Activated CD4-positive, CD25-positive, alpha-beta regulatory T cell treated with anti-CD3 and anti-CD28 coated beads, Interleukin-2, amount 50 U/mL, for 72 hours (primary cell): Measurements from ENCODE around the gene IFT43.
A peak's percentile ranks its signal among the peaks of the same experiment; 100 is the strongest.

ENCODE experiments used
- DNase-seq: peaks from one replicate; pipeline ENCODE4 v3.0.0; 2021

IFT43 gene

DNA sequence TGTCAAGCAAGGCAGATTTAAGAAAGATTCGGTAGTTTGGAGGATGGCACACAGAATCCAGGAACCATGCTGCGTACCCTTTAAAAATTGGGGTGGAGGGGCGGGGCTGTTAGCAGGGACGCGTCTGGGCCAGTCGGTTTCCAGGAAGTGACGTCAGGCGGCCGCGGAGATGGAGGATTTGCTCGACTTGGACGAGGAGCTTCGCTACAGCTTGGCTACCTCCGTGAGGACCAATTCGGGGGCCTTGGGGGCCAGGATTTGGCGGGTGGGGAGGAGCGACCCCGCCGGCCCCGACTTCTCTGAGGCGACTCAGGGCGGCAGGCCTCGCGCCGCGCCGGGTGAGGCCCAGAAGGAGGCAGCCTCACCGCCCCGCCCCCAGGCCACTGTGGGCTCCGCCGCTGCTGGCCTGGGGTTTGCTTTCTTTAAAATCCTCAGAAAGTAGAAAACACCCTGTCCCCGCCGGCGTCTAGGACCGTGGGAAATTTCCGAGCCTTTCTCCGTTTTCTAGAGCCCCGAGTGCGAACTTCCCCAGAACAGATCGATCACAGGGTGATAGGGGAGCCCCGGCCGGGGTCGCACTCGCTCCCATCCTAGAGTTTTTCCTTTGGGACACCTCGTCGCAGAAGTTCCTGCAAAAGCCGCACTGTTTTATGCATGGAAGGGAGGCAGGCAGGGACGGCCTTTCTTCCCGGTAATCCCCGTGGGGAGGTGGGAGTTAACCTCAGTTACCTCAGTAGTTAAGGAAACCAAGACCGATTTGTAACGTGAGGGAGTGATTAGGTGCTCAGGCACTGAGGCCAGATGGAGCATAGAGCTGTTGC lies at the start of gene IFT43:
Gene IFT43, plus strand, starts transcription at position 146 of the 821 bp plus-strand sequence. Its CDS starts 24 bp downstream, at position 170.
- DNase-seq = peak; percentile 88

DNA sequence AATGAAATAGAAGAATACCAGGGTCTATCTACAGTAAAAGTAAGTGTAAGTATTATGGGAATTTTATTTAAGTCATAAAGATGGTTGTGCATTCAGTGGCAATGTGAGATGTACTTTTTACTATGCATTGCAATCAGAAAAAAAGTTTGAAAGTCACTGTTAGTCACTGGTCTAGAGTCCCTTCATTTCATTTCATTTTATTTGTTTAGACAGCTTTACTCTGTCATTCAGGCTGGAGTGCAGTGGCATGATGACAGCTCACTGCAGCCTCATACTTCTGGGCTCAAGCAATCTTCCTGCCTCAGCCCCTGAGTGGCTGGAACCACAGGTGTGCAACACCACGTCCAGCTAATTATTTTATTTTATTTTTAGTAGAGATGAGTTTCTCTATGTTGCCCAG lies 46.4 kb upstream of the IFT43 start:
- DNase-seq = no peak

DNA sequence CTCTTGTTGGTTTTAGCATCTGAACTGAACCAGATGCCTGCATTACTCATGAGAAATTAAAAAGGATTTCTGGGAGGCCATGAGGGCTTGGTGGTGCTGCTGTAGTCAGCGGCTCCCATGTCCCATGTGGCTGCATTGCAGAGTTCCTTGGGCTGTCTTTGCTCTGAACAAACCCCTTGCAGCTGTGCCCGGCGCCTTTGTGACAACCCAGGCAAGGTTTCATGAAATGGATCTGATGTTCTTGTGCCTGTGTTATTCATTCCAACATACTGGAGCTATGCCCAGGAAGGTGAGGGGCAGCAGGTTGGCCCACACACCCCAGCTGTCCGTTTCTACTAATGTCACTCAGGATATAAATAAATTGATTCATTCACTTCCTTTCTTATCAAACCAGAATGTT lies 44.5 kb upstream of the IFT43 start:
- DNase-seq = no peak

DNA sequence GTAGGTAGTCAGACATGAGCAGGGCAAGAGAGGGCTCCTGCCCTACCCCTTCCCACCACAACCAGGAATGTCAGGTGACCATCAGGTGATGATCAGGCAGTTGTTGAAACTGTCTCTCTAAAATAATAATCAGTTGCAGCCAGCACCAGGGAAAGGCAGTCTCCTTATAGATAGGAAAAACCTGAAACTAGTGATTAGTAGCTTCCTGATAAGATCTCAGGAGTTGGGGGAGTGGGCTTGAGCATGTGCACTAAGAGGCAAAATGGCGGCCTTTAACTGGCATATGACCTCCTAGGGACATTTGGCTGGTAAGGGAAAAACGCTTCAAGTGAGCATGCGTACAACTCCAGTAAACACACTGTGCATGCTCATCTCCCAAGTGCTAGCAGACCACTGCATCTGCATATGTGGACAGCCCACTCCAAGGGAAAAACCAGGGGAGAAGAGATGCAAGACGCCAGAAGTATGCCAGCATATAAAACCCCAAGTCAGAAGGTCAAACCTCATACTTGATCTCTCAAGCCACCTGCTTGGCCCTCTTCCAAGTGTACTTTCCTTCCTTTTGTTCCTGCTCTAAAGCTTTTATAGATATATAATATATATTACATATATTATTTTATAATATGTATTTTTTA lies 40.8 kb upstream of the IFT43 start:
- no peak for DNase-seq

DNA sequence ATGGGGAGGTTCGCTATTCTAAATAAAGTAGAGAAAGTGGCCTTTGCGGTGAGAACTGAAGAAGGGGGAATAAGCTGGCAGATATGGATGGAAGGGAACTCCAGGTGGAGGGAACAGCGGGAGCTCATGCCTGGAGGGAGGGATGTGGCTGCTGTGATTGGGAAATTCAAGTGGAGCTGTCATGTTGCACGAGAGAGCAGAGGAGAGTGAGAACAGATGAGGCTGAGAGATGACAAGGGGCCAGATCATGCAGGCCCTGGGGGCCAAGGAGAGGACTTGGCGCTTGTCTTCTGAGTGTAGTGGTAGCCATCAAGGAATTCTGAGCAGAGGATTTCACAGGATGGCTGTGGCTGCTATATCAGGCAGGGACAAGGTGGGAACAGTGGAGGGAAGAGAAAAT lies 38.8 kb upstream of the IFT43 start:
- no peak for DNase-seq

DNA sequence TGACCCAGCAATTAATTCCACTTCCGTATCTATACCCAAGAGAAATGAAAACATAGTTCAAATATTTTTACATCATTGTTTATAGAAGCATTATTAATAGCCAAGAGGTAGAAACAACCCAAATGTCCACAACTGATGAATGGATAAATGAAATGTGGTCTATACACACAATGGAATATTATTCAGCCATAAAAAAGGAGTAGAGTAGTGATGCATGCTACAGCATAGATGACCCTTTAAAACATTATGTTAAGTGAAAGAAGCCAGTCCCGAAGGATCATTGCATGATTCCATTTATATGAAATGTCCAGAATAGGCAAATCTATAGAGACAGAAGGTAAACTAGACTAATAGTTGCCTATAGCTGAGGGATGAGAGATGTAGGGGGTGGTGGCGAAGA lies 33.1 kb upstream of the IFT43 start:
- no peak for DNase-seq

DNA sequence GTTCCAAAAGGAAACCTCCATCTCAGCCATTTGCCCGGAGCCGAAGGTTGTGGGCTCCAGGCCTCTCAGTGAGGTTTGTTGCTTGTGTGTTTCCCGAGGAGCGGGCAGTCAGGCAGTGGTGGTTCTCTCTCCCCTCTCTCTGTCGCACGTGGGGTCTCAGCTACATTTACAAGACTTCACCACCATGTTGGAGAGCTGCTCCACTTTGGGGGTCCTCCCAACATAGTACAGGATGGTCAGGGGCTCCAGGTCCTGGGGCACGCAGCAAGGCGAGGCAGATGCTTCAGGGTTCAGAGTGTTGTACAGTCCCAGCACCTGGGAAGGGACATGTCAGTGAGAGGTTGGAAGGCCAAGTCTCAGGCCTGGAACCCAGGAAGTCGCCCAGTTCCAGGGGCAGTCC lies 26.5 kb upstream of the IFT43 start:
- no peak for DNase-seq

DNA sequence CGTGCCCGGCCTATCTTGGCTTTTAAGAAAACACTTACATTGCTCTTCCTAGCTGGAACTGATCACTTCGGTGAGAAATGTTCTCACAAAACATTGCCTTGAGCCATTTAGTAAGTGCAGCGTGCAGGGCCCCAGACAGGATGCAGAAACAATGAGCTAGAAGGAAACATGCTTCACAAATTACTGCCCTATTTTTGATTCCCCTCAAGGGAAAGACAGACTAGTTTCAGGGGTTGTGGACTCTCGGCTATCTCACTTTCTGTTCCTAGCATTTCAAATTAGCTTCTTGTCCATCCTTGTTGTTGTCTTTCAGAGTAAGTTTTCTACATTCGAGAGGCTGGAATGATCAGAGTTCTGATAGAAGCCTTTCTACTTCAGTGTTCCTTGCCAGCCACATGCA lies 25.3 kb upstream of the IFT43 start:
- no peak for DNase-seq

DNA sequence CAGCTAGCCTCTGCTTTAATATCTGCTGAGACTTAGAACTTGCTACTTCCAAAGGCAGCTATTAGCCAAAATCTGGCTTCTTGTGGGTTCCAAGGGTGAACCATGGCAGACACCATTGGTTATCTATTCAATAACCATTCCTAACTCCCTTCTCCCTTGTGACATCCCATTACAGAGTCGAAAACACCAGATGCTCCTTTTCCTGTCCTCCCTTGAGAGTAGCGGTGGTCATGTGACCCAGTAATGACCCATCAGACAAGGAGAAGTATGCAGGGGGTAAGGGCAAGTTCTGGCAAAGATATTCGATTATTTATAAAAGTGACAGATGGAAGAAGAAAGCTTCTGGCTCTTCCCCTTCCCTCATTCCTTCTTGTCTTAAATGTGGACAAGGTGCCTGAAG lies 23.9 kb upstream of the IFT43 start:
- DNase-seq = no peak

DNA sequence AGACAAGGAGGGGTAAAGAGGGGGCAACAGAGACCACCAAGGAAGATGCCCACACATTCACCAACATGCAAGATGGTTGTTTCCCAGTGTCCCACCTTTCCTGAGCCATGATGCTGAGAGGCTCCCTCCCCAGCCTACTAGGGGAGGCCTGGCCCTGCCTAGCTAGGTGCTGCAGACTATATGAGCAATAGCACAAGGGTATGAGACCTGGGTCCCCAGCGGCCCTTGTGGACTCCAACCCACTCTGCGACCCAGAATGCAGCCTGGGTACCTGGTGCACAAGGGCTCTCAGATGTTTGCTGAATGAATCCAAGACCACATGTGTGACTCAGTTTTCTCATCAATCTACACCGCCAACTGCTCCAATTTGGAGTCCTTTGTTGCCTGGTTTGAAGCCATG lies 17.7 kb upstream of the IFT43 start:
- DNase-seq = no peak

DNA sequence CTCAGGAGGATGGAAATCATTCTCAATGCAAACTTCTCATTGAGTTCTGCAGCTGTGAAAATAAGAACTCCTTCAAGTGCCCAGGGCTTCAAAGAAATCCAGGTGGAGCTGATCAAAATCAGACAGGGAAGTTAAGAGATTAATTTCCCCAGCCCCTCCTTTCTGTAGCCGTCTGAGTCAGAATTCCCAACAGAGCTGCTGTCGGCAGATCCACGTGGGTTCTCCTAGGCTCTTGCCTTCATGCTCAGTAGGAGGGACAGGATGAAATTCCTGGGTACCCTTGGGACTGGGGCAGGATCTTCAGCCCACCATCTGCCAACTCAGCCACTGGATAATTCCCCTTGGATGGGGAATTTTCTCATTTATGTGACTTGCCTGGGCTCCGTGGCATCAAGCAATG lies 17.1 kb upstream of the IFT43 start:
- DNase-seq = no peak

DNA sequence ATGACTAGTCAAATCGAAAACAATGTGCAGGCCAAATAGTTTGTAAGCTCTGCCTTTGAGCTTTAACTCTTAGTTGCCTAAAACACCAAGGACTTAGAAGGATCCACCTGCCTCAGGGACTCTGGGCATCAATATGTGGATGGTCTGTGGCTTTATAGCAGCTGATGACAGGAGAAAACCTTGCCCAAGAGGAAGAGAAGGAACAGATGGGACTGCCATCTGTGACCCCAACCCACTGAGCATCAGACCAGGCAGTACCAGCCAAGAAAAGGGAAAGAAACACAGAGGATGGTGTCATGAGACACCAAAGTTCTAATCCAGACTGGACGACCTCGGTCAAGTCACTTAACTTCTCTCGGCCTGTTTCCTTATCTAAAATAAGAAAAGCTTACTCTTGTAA lies 16.4 kb upstream of the IFT43 start:
- no peak for DNase-seq

DNA sequence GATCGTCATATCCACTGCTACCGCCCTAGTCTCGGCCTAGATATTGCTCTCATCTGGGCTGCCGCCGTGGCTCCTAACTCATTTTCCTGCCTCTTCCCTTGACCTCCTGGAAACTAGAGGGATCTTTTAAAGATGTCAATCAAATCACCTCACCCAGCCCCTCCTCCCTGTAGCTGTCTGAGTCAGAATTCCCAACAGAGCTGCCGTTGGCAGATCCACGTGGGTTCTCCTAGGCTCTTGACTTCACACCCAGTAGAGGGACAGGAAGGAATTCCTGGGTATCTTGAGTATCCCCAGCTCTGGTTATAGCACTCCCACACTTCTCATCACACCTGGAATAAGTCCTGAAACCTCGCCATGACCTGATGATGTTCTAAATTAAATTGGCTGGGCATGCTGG lies 15.7 kb upstream of the IFT43 start:
- no peak for DNase-seq

DNA sequence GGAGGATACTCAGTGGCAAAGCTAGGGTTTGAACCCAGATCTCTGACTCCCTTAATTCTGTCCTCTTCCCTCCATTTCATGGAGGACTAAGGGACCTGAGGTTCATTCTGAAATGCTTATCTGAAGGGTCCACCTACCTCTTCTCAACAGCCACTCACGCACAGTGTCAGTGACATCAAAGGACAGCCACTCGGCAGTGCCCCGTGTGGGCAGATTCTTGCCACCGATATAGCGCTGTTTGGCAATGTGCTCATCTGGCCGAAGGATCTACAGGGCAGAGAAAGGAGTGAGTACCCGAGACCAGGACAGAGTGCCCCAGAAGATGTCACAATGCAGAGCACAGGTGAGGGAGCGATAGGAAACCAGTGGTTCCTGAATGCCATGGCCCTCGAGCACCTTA lies 14.6 kb upstream of the IFT43 start:
- no peak for DNase-seq

DNA sequence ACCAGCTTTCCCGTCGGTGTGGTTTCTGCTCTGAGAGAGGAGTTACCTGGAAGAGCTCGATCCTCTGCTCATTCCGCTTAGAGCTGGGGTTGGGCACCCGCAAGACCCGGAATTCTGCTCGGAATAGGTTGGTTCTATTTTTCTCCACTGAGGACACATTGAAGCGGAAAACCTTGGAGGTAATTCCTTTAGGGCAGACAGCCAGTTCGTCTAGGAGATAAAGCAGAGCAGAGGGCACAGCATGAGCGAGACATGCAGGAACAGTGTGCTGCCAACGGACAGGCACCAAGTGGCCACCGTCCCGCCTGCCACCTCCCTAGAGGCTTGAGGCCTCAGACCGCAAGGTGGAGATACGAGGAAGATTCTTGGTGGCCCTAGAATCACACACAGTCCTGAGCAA lies 14.1 kb upstream of the IFT43 start:
- DNase-seq = no peak

DNA sequence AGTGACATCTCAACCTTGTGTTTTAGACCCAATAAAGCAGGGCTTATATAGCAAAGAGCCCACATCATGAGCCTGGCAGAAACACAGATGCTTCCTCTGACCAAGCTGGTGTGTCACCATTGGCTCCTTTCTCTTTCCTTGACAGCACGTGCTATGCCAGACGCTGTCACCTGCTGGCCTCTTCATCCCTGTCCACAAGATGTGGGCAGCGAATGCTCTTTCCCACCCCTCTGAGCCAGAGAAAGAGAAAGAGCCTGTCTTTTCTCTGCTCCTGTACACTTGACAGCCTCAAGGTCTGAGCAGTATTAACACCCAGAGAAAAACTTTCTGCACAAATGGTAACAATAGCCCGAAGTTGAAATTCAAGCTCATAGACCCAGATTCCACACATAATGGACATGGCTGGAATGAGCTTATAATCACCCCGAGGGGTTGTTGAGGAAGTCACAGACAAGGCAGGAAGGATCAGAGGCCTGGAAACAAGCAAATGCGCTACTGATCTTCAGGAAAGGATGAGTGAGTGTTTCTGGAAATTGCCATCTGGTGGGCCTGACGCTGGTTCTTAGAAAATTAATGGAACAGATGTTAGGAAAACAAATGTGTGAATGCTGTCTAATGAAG lies 12.7 kb upstream of the IFT43 start:
- DNase-seq = no peak

DNA sequence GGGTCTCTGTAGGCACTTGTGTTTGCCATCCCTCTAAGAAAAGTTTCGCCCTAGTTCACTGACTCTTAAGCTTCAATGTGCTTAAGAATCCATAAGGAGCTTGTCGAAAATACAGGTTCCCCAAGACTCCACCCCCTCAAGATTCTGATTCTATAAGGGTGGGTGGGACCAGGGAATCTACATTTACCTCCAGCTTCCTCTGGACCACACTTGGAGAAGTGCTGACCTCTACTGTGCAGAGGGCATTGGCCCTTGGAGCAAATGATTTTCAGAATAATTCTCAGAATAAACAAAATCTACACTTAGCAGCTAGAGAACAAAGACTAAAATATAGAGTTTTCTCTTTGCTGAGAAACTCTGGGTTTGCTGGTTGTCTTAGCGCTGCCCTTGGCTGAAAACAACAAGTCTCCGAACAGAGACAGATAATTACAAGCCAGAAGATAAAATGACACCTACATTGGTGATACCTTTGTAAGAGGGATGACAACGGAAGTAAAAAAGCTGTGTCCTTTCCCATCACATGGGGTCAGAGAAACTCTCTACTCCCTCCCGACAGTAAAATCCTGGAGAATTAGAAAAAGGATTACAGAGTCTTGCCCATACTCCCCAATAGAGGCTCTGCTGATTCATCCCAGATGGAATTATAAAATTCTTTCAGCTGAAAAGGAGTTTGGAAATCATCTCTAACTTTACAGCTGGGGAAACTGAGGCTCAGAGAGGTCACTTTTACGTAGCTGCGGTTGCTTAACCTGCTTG lies 8.6 kb upstream of the IFT43 start:
- DNase-seq = no peak

DNA sequence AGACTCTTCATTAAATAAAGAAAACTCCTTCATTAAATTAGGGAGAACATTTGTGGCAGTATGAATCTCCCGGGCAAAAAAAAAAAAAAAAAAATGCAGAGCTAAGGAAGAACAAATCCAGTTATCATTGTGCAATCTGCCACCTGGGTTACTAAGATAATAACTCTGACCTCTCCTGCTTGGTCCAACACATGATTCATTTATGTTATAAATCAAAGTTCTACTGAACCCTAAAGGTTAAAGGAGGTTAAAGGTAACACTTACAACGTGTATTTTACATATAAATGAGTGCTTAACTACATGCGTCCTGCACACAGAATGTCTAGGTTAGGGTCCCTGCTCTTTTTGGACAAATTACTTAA lies 8.0 kb upstream of the IFT43 start:
- DNase-seq = no peak

DNA sequence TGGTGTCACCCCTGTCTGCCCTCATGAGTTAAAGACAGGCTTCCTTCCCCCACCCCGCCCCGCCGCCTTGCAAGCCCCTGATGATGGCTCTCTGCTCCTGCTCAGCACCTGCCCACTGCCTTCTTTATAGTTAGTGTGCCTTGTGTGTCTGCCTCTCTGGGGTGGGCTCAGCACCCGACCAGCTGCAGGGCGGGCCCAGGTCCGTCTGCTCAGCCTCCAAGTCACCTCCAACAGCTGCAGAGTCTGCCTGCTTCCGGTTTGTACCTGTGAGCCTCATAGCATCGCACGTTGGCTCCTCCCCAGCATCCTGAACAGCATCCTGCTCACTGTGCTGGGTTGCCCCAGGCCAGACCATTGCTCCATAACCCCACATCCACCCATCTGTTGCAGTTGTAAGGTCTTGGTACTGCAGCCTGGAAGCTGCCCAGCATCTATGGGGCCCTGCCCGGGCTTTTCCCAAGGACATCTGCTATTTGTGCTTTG lies 7.3 kb upstream of the IFT43 start:
- DNase-seq = no peak

DNA sequence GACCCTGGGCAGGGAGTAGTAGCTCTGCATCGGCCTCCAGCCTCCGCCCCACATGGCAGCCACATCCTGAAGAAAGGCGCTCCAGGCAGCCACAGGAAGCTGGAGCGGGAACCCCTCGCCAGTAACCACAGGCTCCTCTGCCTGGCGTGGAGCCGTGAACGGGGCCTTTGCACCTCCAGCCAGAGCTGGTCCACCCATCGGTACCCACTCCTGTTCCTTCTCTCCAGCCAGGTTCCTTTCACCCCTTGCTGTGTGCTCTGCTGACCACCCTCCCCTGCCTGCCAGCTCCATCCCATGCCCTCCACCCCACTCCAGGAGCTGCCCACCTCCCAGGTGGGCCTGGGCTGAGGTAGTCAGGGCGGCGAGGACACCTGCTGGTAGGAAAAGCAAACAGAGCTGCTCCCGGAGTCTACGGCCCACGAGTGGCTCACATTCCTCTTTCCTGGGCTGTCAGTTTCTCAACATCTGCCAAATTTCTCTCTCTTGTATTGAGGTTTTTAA lies 6.4 kb upstream of the IFT43 start:
- no peak for DNase-seq

DNA sequence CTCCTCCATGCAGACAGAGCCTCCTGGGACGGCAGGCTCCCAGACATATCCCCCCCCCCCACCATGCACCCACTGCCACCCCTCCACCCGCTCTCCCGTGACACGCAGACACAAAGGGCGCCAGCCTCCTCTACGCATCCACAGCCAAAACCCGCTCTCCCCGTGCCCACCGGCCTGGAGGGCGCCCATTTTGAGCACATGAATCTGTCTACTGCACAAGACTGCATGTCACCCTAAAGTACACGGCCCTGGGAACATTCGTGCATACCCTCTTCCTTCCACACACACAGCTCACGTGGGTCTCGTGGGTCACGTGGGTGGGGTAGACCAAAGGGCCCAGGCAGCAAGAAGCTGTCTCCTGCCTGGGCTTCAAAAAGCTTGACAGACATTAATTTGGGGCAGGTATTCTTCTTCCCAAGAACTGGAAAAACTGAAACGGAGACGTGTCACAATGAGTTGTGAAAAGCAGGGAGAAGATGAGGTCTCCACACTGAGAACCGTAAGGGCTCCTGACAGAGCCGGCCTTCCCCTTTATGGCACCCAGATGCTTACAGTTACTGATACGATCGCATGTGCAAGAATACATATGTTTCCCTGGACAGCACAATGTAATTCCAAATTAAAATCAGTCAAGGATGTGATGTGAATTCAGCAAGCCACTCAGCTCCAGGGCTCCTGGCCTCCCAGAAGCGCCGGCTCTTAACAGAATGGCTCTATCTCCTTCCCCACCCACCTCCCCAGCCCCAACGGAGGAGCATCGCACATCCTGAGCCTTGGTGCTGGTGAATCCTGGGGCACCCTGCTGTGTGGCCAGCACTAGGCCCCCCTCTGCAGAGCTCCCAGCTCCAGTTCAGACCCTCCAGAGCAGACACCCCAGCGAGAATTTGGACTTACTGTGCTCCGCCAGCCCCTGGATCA lies 5.7 kb upstream of the IFT43 start:
- no peak for DNase-seq

DNA sequence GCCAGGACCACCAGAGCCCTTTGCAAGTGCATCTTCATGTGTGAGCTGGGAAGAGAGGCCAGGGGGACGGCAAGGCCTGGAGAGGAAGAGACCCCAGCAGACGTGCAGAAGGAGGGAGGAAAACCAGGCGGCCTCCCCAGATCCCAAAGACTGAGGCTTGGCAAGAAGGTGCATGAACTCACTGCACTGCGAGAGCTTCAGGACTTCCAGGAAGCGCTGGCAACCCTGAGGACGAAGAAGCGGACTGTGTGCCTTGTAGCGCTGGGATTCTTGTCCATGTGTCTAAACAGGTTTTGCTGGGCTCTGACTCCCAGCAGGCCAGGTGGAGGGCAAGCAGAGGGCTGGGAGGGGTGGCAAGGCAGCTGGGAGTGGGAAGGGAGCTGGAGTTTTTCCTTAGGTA lies 4.7 kb upstream of the IFT43 start:
- DNase-seq = no peak
